Measurements from ENCODE around the gene IGDCC3. TPM values are rescaled to one million over a fixed set of nuclear protein-coding genes. Genes with fewer than 3 reads are reported as not detected.

Gene IGDCC3
- total RNA-seq, 1 donor from 2014 or later = 0.27 TPM

GRCh38 chr15:65413760-65414144 is 36.0 kb upstream of the IGDCC3 start:
- no peaks in the 10 kb centered on the region for H3K27me3 Mint-ChIP-seq (ENCODE audit: low read depth)

GRCh38 chr15:65413051-65413759 is 35.4 kb upstream of the IGDCC3 start:
- TF ChIP-seq CTCF (IDR thresholded peaks at IDR 0.05) = no peak
- H3K27me3 Mint-ChIP-seq (ENCODE audit: low read depth) = no peaks in the 10 kb centered on the region
- H3K4me3 Mint-ChIP-seq (ENCODE audit: unreplicated experiment) = no peak overlapping the region
- H3K36me3 Mint-ChIP-seq (ENCODE audit: low read depth) = peaks cover 5% of the 10 kb centered on the region
- no peak overlapping the region for H3K27ac Mint-ChIP-seq (ENCODE audit: unreplicated experiment)
- peak; percentile 25 for DNase-seq (ENCODE audit: low spot score)
- peaks cover 84% of the 10 kb centered on the region for H3K4me1 Mint-ChIP-seq (ENCODE audit: low read depth)
- H3K9me3 Mint-ChIP-seq (ENCODE audit: low read depth) = no peaks in the 10 kb centered on the region

More at GRCh38 chr15:65413760-65414144, 36.0 kb upstream of the IGDCC3 start:
- TF ChIP-seq CTCF (IDR thresholded peaks at IDR 0.05) = no peak
- Mint-ChIP-seq H3K36me3 (ENCODE audit: low read depth) (peaks cover 5% of the 10 kb centered on the region), H3K4me1 (ENCODE audit: low read depth) (peaks cover 84% of the 10 kb centered on the region), H3K9me3 (ENCODE audit: low read depth) (no peaks in the 10 kb centered on the region), H3K27ac (ENCODE audit: unreplicated experiment) (no peak overlapping the region), H3K4me3 (ENCODE audit: unreplicated experiment) (no peak overlapping the region)
- peak; percentile 41 for DNase-seq (ENCODE audit: low spot score)

- H3K27me3 Mint-ChIP-seq (ENCODE audit: low read depth) = no peaks in the 10 kb centered on the region
- TF ChIP-seq CTCF (IDR thresholded peaks at IDR 0.05) = no peak
- DNase-seq (ENCODE audit: low spot score) = peak; percentile 15
- no peaks in the 10 kb centered on the region for H3K9me3 Mint-ChIP-seq (ENCODE audit: low read depth)
- no peak overlapping the region for H3K27ac Mint-ChIP-seq (ENCODE audit: unreplicated experiment)
- peaks cover 5% of the 10 kb centered on the region for H3K36me3 Mint-ChIP-seq (ENCODE audit: low read depth)
- peaks cover 82% of the 10 kb centered on the region for H3K4me1 Mint-ChIP-seq (ENCODE audit: low read depth)
- H3K4me3 Mint-ChIP-seq (ENCODE audit: unreplicated experiment) = no peak overlapping the region
Observed at GRCh38 chr15:65412556-65412955, 34.8 kb upstream of the IGDCC3 start.

DNA sequence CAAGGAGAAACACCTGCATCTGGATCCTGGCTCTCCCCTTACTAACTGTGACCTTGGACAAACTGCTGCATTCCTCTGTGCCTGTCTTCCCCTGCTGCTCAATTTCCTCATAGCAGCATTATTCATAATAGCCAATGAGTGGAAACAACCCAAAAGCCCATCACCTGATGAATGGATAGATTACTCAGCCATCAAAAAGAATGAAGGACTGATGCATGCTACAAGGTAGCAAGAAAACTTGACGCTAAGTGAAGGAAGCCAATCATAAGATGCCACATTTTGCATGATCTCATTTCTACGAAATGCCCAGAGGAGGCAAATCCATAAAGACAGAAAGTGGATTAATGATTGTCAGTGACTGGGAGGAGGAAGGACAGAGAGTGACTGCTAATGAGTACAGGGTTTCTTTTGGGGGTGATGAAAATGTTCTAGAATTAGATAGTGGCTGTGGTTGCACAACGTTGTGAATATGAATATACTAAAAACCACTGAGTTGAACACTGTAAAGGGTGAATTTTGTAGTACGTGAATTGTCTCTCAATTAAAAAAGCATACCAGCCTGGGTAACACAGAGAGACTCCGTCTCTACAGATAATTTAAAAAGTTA is 33.8 kb upstream of the IGDCC3 start:
- no peak overlapping the region for H3K4me3 Mint-ChIP-seq (ENCODE audit: unreplicated experiment)
- H3K27ac Mint-ChIP-seq (ENCODE audit: unreplicated experiment) = no peak overlapping the region
- no peak for TF ChIP-seq CTCF (IDR thresholded peaks at IDR 0.05)
- H3K4me1 Mint-ChIP-seq (ENCODE audit: low read depth) = peaks cover 78% of the 10 kb centered on the region
- H3K9me3 Mint-ChIP-seq (ENCODE audit: low read depth) = no peaks in the 10 kb centered on the region
- DNase-seq (ENCODE audit: low spot score) = no peak
- H3K36me3 Mint-ChIP-seq (ENCODE audit: low read depth) = peaks cover 7% of the 10 kb centered on the region
- H3K27me3 Mint-ChIP-seq (ENCODE audit: low read depth) = no peaks in the 10 kb centered on the region

- DNase-seq (ENCODE audit: low spot score) = peak; percentile 64
- peaks cover 7% of the 10 kb centered on the region for H3K36me3 Mint-ChIP-seq (ENCODE audit: low read depth)
- H3K4me1 Mint-ChIP-seq (ENCODE audit: low read depth) = peaks cover 78% of the 10 kb centered on the region
- TF ChIP-seq CTCF (IDR thresholded peaks at IDR 0.05) = no peak
- H3K27me3 Mint-ChIP-seq (ENCODE audit: low read depth) = no peaks in the 10 kb centered on the region
- no peak overlapping the region for H3K4me3 Mint-ChIP-seq (ENCODE audit: unreplicated experiment)
- no peaks in the 10 kb centered on the region for H3K9me3 Mint-ChIP-seq (ENCODE audit: low read depth)
- H3K27ac Mint-ChIP-seq (ENCODE audit: unreplicated experiment) = no peak overlapping the region
Observed at GRCh38 chr15:65410972-65411371, 33.2 kb upstream of the IGDCC3 start.

Measured in chondrocyte (in vitro differentiated cells).